ENCODE data around the gene EID2. TPM values are rescaled to one million over a fixed set of nuclear protein-coding genes. Genes with fewer than 3 reads are reported as not detected.

EID2 gene
- total and polyA plus RNA-seq, 11 donors, result 7.1 to 16.5 (median 12.9) TPM

DNA sequence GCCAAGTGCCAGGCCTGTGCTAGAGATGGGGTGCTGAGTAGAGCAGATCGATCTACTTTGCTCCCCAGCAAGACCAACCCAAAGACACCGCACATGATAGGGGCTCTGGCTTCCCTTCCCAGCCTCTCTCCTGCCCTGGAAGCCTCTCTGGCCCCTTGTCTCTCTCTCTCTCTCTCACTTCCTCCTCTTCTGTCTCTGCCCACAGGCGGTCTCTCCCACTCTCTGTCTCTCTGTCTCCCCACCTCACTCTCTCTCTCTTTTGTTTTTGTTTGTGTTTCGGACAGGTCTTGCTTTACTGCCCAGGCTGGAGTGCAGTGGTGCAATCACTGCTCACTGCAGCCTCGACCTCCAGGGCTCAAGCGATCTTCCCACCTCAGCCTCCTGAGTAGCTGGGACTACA, 23.7 kb downstream of the EID2 start:
- intact Hi-C loops (cut with DNase I), result no loop called here
- Histone ChIP-seq H3K9me3 (no peaks in the 10 kb centered on the region), H3K27ac (no peak overlapping the region), H3K36me3 (no peaks in the 10 kb centered on the region), H3K4me3 (no peak overlapping the region), H3K4me1 (peaks cover 0 to 16% (median 11%) of the 10 kb centered on the region in 12 donors), H3K27me3 (peaks cover 21 to 64% (median 47%) of the 10 kb centered on the region in 9 donors)
- ATAC-seq, result no peak
- TF ChIP-seq, protein P1, sequence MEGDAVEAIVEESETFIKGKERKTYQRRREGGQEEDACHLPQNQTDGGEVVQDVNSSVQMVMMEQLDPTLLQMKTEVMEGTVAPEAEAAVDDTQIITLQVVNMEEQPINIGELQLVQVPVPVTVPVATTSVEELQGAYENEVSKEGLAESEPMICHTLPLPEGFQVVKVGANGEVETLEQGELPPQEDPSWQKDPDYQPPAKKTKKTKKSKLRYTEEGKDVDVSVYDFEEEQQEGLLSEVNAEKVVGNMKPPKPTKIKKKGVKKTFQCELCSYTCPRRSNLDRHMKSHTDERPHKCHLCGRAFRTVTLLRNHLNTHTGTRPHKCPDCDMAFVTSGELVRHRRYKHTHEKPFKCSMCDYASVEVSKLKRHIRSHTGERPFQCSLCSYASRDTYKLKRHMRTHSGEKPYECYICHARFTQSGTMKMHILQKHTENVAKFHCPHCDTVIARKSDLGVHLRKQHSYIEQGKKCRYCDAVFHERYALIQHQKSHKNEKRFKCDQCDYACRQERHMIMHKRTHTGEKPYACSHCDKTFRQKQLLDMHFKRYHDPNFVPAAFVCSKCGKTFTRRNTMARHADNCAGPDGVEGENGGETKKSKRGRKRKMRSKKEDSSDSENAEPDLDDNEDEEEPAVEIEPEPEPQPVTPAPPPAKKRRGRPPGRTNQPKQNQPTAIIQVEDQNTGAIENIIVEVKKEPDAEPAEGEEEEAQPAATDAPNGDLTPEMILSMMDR (IDR thresholded peaks at IDR 0.05), result no peak
- no peak for TF ChIP-seq POLR2A (IDR thresholded peaks at IDR 0.05)
- WGBS, 4 donors, result 40 to 47% (median 43%) methylated on average over 6 of the region's 6 CpGs
- DNase-seq, result no peak

DNA sequence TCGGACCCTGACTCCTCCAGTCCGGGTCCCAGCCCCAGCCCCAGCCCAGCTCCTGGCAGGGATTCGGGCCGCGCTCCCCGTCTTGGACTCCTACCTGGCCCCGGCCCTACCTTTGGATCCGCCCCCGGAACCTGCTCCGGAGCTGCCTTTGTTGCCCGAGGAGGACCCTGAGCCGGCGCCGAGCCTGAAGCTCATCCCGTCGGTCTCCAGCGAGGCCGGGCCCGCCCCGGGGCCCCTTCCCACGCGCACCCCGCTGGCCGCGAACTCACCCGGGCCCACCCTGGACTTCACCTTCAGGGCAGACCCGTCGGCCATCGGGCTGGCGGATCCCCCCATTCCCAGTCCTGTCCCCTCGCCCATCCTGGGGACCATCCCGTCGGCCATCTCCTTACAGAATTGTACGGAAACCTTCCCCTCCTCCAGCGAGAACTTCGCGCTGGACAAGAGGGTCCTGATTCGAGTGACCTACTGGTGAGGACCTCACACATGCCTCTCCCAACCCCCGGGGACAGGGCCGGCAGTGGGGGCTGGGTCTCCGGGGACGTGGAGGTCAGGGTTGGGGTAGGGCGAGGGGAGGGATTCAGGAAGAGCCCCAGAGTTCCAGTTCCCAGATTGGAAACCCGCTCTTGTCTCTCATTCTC, 24.3 kb downstream of the EID2 start:
- H3K4me3 ChIP-seq, result peak overlapping the region; percentile 4 to 48 (median 32)
- peaks cover 0 to 16% (median 11%) of the 10 kb centered on the region in 12 donors for H3K4me1 ChIP-seq
- peaks cover 21 to 70% (median 47%) of the 10 kb centered on the region in 9 donors for H3K27me3 ChIP-seq
- no peak overlapping the region for H3K27ac ChIP-seq
- intact Hi-C loops (cut with DNase I), result no loop called here
- DNase-seq, result no peak
- TF ChIP-seq, protein P1 (IDR thresholded peaks at IDR 0.05), result no peak
- TF ChIP-seq POLR2A (IDR thresholded peaks at IDR 0.05), result no peak
- 2 to 6% (median 2%) methylated on average over 29 to 44 of the region's 44 CpGs for WGBS, 4 donors
- no peaks in the 10 kb centered on the region for H3K9me3 ChIP-seq
- no peaks in the 10 kb centered on the region for H3K36me3 ChIP-seq
- ATAC-seq, result peak in 1 of 4 donors; percentile 18

DNA sequence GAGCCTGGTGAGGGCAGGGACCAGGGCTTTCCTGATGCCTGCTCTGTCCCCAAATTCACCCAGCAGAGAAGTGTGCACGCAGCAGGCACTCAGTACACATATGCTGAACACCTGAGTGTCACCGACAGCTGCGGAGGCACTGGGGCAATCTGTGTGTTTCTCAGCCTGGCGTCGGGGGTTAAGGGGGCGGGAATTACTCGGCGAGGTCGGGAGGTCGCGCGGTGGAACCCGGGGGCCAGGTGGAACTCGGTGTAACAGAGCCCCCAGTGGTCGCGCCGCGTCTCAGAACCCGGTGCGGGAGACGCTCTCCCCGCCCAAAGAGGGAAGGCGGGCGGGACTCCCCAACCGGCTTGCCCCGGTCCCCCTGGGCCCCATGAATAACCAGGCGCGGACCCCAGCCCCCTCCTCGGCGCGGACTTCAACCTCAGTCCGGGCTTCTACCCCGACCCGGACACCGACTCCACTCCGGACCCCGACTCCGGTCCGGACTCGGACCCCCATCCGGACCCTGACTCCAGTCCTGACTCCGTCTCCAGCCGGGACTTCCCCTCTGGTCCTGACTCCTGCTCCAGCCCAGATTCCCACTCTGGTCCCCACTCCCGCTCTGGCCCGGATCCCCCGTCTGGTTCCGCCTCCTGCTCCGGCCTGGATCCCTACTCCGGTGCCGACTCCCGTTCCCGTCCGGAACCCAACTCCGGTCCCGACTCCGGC, 25.0 kb downstream of the EID2 start, which contains the start of gene SELENOV:
Gene SELENOV, plus strand, starts transcription at position 300 of the 711 bp plus-strand sequence. Its CDS starts 74 bp downstream, at position 374.
- ATAC-seq, result peak in 2 of 4 donors; percentile 24 to 28
- peaks cover 21 to 73% (median 47%) of the 10 kb centered on the region in 9 donors for H3K27me3 ChIP-seq

More for the DNA sequence above, 25.0 kb downstream of the EID2 start, which contains the start of gene SELENOV:
- Histone ChIP-seq H3K9me3 (no peaks in the 10 kb centered on the region), H3K4me1 (peaks cover 0 to 16% (median 11%) of the 10 kb centered on the region in 12 donors), H3K27ac (no peak within 1 kb of the TSS), H3K36me3 (no peaks in the 10 kb centered on the region), H3K4me3 (peak within 1 kb of the TSS; percentile 4 to 48 (median 32))
- no peak for DNase-seq
- no peak for TF ChIP-seq POLR2A (IDR thresholded peaks at IDR 0.05)
- TF ChIP-seq, protein P1 (IDR thresholded peaks at IDR 0.05), result peak in 1 of 12 donors; percentile 2
- WGBS, 4 donors, result 1 to 3% (median 1%) methylated on average over 19 to 56 of the region's 56 CpGs
- intact Hi-C loops (cut with DNase I), result no loop called here
